ENCODE measurements around the gene JAML.

The JAML gene

DNA sequence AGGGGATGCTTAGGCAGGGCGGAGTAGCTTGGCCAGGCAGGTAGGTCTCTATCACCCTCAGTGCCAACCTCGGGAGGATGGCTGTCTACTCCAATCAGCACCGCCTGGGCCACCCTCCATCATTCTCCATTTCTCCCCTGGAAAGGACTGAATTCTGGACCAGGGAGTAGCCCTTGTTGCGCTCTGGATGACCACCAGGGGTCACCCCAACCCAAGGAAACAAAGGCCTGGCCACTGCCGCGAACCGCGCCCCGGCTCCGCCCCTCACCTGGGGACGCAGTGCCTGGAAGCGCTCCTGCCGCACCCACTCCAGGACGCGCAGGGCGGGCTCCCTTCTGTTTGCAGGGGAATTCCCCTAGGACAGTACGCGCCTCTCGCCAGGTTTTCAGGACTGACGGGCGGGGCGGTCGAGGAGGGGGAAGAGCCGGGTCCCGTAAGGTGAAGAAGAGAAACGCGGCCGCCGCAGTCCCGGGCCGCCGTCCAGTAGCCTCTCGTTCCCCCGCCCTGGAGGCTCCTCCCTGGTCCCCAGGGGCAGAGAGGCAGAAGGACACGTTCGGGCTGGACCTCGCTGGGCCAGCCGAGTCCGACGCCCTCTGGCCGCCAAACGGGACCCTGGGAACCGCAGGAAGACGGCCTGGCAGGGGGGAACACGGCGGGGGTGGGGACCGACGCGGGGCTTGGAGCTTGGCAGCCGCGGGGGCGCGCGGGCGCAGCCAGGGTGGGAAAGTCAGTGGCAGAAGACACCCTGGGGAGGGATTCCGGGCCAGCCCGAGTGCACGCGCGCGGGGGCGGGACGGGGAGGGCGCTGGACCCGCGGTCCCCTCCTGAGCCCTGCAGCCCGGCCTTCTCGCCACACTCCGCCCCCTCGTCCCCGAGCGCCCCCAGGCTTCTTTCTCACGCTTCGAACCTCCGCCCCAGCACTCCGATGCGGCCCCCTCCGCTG is 79.3 kb downstream of the JAML start:
- DNase-seq (ENCODE audit: low read depth) = no peak

DNA sequence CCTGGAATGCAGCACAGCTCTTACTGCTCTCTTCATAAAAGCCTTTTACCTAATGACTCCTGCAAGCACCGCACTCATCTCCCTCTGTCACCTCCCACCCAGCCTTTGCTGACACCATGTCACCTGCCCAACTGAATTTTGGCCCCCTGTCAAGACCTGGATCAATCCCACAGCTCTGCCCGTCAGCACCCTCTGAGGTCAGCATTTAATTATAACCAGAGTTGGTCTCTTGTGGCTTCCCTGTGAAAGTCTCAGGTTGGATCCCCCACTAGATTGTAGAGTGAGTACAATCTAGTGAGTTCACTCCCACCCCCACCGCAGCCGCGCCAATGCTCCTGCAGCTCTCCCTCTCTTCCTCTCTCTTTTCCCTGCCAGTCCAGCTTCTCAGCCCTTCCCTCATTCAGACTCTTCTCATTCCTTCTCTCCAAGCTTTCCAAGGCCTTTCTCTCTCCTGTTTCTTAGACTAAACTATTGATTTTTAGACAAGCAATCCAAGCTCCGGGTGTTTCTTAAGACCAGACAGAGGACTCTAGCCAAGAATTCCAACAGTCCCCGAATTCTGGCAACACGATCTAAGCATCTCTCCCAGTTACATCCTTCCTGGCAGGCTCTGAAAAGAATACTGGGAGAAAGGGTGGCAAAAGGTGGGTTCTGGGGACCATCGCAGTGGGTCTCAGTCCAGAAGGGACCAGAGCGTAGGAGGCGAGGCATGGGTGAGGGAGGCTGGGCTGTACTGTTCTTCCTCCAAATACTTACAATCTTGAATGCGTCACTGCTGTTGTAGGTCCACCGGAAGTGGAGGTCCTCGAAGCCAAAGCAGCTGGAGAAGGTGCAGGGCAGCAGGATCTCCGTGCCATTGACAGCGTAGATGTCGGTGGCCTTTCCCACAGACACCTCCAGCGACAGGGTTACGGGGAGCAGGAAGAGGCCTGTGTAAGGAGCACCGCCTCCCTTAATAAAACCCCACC is 80.2 kb downstream of the JAML start:
- DNase-seq (ENCODE audit: low read depth) = no peak
